H9 (cell line): ENCODE data around the gene RABL3. TPM values are rescaled to one million over a fixed set of nuclear protein-coding genes. Genes with fewer than 3 reads are reported as not detected.

Experiments
- DNase-seq: peaks from one replicate; pipeline ENCODE4 v3.0.0-alpha.2; 2017
- H2AFZ ChIP-seq: one replicate; pipeline ENCODE4 v1.6.1; 2013; ENCODE audit warnings: mild to moderate bottlenecking, low read length, control low read depth, moderate library complexity
- H2AK5ac ChIP-seq: 2 replicates; pipeline ENCODE4 v1.6.1; 2013; ENCODE audit warnings: low read length, control low read depth, mixed read lengths; ENCODE audit not compliant: insufficient read length
- H2BK120ac ChIP-seq: one replicate; pipeline ENCODE4 v1.6.1; 2013; ENCODE audit warnings: low read depth, mild to moderate bottlenecking, low read length, control low read depth, inconsistent platforms; ENCODE audit not compliant: poor library complexity, severe bottlenecking
- H2BK12ac ChIP-seq: 2 replicates; pipeline ENCODE4 v1.6.1; 2013; ENCODE audit warnings: low read length, control low read depth, mixed read lengths, low read depth; ENCODE audit not compliant: insufficient read length
- H2BK15ac ChIP-seq: 2 replicates; pipeline ENCODE4 v1.6.1; 2013; ENCODE audit warnings: low read depth, low read length, control low read depth
- H2BK20ac ChIP-seq: one replicate; pipeline ENCODE4 v1.6.1; 2013; ENCODE audit warnings: low read depth, mild to moderate bottlenecking, low read length, control low read depth, inconsistent platforms; ENCODE audit not compliant: poor library complexity, severe bottlenecking
- H2BK5ac ChIP-seq: 2 replicates; pipeline ENCODE4 v1.6.1; 2013; ENCODE audit warnings: low read length, control low read depth, mixed read lengths; ENCODE audit not compliant: insufficient read length
- H3K14ac ChIP-seq: 2 replicates; pipeline ENCODE4 v1.6.1; 2013; ENCODE audit warnings: low read length, control low read depth; ENCODE audit not compliant: insufficient read depth
- H3K18ac ChIP-seq: 2 replicates; pipeline ENCODE4 v1.6.1; 2013; ENCODE audit warnings: low read depth, mild to moderate bottlenecking, mixed read lengths, low read length, control low read depth; ENCODE audit not compliant: insufficient read length
- H3K23ac ChIP-seq: 2 replicates; pipeline ENCODE4 v1.6.1; 2013; ENCODE audit warnings: low read length, control low read depth, mixed read lengths, low read depth; ENCODE audit not compliant: insufficient read length
- H3K23me2 ChIP-seq: 2 replicates; pipeline ENCODE4 v1.6.1; 2013; ENCODE audit warnings: low read depth, mild to moderate bottlenecking, mixed read lengths, low read length, control low read depth; ENCODE audit not compliant: insufficient read length, poor library complexity, severe bottlenecking
- H3K27ac ChIP-seq: 2 replicates; pipeline ENCODE4 v1.5.1; 2013; ENCODE audit warnings: low read length, control low read depth, mixed read lengths, low read depth; ENCODE audit not compliant: insufficient read length
- H3K27me3 ChIP-seq: 2 replicates; pipeline ENCODE4 v1.6.1; 2013; ENCODE audit warnings: low read length, control low read depth, inconsistent platforms; ENCODE audit not compliant: insufficient read depth
- H3K4ac ChIP-seq: 2 replicates; pipeline ENCODE4 v1.6.1; 2013; ENCODE audit warnings: low read depth, mild to moderate bottlenecking, control low read depth, inconsistent platforms, low read length, moderate library complexity
- H3K4me1 ChIP-seq: 2 replicates; pipeline ENCODE4 v1.6.1; 2013; ENCODE audit warnings: low read length, control low read depth, inconsistent platforms; ENCODE audit not compliant: insufficient read depth
- H3K4me2 ChIP-seq: 2 replicates; pipeline ENCODE4 v1.6.1; 2013; ENCODE audit warnings: low read length, control low read depth, mixed read lengths; ENCODE audit not compliant: insufficient read length, insufficient read depth
- H3K56ac ChIP-seq: 2 replicates; pipeline ENCODE4 v1.6.1; 2013; ENCODE audit warnings: low read depth, mild to moderate bottlenecking, mixed read lengths, low read length, control low read depth; ENCODE audit not compliant: insufficient read length
- H3K79me1 ChIP-seq: 2 replicates; pipeline ENCODE4 v1.6.1; 2013; ENCODE audit warnings: low read depth, mild to moderate bottlenecking, moderate library complexity, low read length, control low read depth, inconsistent platforms; ENCODE audit not compliant: insufficient read depth, poor library complexity, severe bottlenecking
- H3K79me2 ChIP-seq: 2 replicates; pipeline ENCODE4 v1.6.1; 2013; ENCODE audit warnings: low read length, control low read depth, inconsistent platforms; ENCODE audit not compliant: insufficient read depth
- H3K9ac ChIP-seq: 2 replicates; pipeline ENCODE4 v1.6.1; 2013; ENCODE audit warnings: low read length, control low read depth, mixed read lengths; ENCODE audit not compliant: insufficient read length; ENCODE audit errors: extremely low read depth
- H3K9me3 ChIP-seq: one replicate; pipeline ENCODE4 v1.6.1; 2013; ENCODE audit warnings: low read depth, low read length, inconsistent platforms; ENCODE audit not compliant: control insufficient read depth
- H3T11ph ChIP-seq: one replicate; pipeline ENCODE4 v1.6.1; 2013; ENCODE audit warnings: mild to moderate bottlenecking, low read length, control low read depth, inconsistent platforms
- H4K20me1 ChIP-seq: one replicate; pipeline ENCODE4 v1.6.1; 2013; ENCODE audit not compliant: control insufficient read depth, insufficient read length, insufficient read depth
- H4K5ac ChIP-seq: 2 replicates; pipeline ENCODE4 v1.6.1; 2013; ENCODE audit warnings: low read depth, mild to moderate bottlenecking, mixed read lengths, low read length, control low read depth; ENCODE audit not compliant: insufficient read length
- H4K8ac ChIP-seq: replicated peaks from 2 replicates; pipeline ENCODE4 v1.6.1; 2013; ENCODE audit warnings: low read length, control low read depth, mixed read lengths, low read depth; ENCODE audit not compliant: insufficient read length
- H4K91ac ChIP-seq: 2 replicates; pipeline ENCODE4 v1.6.1; 2013; ENCODE audit warnings: low read depth, mild to moderate bottlenecking, moderate library complexity, mixed read lengths, low read length, control low read depth; ENCODE audit not compliant: insufficient read length
- H3K27ac Mint-ChIP-seq, 3 experiments: 2 replicates in 2 of 3; 3 replicates in 1 of 3; pipeline ENCODE4 v1.8.0; 2020 to 2021; ENCODE audit warnings: mixed read lengths in 3 of 3, mild to moderate bottlenecking in 1 of 3, moderate library complexity in 1 of 3
- H3K27me3 Mint-ChIP-seq: 2 replicates; pipeline ENCODE4 v1.8.0; 2021; ENCODE audit warnings: low read depth, mild to moderate bottlenecking, moderate library complexity, mixed read lengths
- H3K36me3 Mint-ChIP-seq, 3 experiments: 2 replicates in 2 of 3; 3 replicates in 1 of 3; pipeline ENCODE4 v1.8.0; 2020 to 2021; ENCODE audit warnings: low read depth in 3 of 3, mixed read lengths in 3 of 3; ENCODE audit not compliant: insufficient read depth in 1 of 3
- H3K4me1 Mint-ChIP-seq, 2 experiments: 2 replicates each; pipeline ENCODE4 v1.8.0; 2020; ENCODE audit warnings: mixed read lengths in 2 of 2
- H3K4me3 Mint-ChIP-seq, 2 experiments: 2 replicates in 1 of 2; 3 replicates in 1 of 2; pipeline ENCODE4 v1.8.0; 2020 to 2021; ENCODE audit warnings: mild to moderate bottlenecking in 2 of 2, mixed read lengths in 2 of 2, moderate library complexity in 1 of 2
- H3K9me3 Mint-ChIP-seq, 2 experiments: 2 replicates in 1 of 2; 3 replicates in 1 of 2; pipeline ENCODE4 v1.8.0; 2020; ENCODE audit warnings: mild to moderate bottlenecking in 2 of 2, mixed read lengths in 2 of 2, moderate library complexity in 1 of 2
- CTCF ChIP-seq: fragments of 200-600 bp; sonication (generic); conservative IDR thresholded peaks from 3 replicates; pipeline ENCODE4 v1.8.0; 2021; ENCODE audit warnings: antibody characterized with exemption, mild to moderate bottlenecking
- WGBS: extraction: QIAGEN DNeasy Blood & Tissue Kit; methylation state at CpG from one replicate; pipeline ENCODE4 v1.1.7; 2013; ENCODE audit warnings: missing lambda C conversion rate, low lambda C conversion rate, mixed read lengths; ENCODE audit not compliant: insufficient read length; ENCODE audit errors: extremely low coverage; 5-methylcytosine and 5-hydroxymethylcytosine counted together
- total RNA-seq: library from RNA; stranded (reverse); gene quantifications from 2 replicates; pipeline ENCODE4 v1.2.1, GENCODE V29; 2021

Gene RABL3
- total RNA-seq, 1 experiment from 2014 or later: 26.7 TPM

GRCh38 chr3:120650311-120650710 is 92.0 kb downstream of the RABL3 start:
- Histone ChIP-seq H3K9ac (no peak overlapping the region), H2BK12ac (no peak overlapping the region), H3K27ac (no peak overlapping the region), H2AFZ (no peak overlapping the region), H4K5ac (no peak overlapping the region), H3K4me1 (no peaks in the 10 kb centered on the region), H2AK5ac (no peak overlapping the region), H4K91ac (no peak overlapping the region), H3K27me3 (no peaks in the 10 kb centered on the region), H2BK20ac (no peak overlapping the region), H3K14ac (no peak overlapping the region), H3K4ac (no peak overlapping the region), H3K23ac (no peak overlapping the region), H3K9me3 (no peaks in the 10 kb centered on the region), H3K4me2 (no peak overlapping the region), H3T11ph (no peak overlapping the region), H4K20me1 (no peaks in the 10 kb centered on the region), H2BK5ac (no peak overlapping the region), H4K8ac (no peak overlapping the region), H3K79me2 (peaks cover 2% of the 10 kb centered on the region; the same call in 1 of the 2 replicates), H3K23me2 (no peaks in the 10 kb centered on the region), H3K56ac (no peak overlapping the region), H2BK120ac (no peak overlapping the region), H2BK15ac (no peak overlapping the region), H3K79me1 (no peaks in the 10 kb centered on the region), H3K18ac (no peak overlapping the region)
- Mint-ChIP-seq H3K27me3 (no peaks in the 10 kb centered on the region), H3K9me3 (no peaks in the 10 kb centered on the region; a peak in 1 of 5 replicates), H3K4me3 (no peak overlapping the region), H3K27ac (no peak overlapping the region), H3K36me3 (no peaks in the 10 kb centered on the region), H3K4me1 (peaks cover 6 to 9% of the 10 kb centered on the region in 2 experiments)
- no peak for DNase-seq
- no CpG with 5 or more reads among the region's 2 CpGs for WGBS
- TF ChIP-seq CTCF: no peak
